ENCODE results near the gene WNT16. TPM values are rescaled to one million over a fixed set of nuclear protein-coding genes. Genes with fewer than 3 reads are reported as not detected.

Gene WNT16
- total and polyA plus RNA-seq, 12 donors: 0.06 to 0.19 (median 0.09) TPM; not detected in 4

DNA sequence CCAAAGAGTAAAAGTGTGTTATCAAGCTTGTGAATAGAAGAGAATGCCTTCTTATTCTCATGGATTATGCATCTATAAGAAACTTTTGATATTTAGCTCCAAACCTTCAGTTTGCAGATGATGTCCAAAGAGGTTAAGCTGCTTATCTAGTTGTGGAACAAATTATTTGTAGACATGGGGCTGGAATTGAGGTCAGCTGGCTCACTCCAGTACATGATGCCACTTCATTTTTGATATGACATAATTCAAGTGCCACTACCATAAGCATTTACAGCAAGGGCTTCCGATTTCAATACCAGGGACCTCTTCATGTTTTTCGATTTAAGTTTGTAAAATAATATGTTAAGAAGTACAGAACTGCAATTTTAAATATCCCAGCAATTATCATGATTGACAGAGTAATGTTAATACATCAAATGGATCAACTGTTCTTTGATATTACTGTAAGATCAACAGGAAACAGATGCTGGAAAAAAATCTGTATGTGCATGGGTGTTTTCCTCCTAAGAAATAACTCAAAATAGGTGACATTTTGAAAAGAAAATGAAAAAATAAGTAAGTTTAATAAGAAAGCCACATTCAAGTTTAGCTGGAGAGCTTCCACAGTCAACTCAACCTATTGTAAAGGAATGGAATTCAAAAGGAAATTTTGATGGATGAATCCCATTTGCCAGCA, 54.6 kb downstream of the WNT16 start:
- 70 to 91% (median 82%) methylated on average over 2 of the region's 2 CpGs for WGBS, 4 donors
- intact Hi-C loops (cut with DNase I): no loop called here
- TF ChIP-seq CTCF (IDR thresholded peaks at IDR 0.05) (no peak), POLR2A (IDR thresholded peaks at IDR 0.05) (no peak)
- Histone ChIP-seq H3K36me3 (replicated peaks in 1 of 2) (no peaks in the 10 kb centered on the region), H3K27me3 (no peaks in the 10 kb centered on the region), H3K27ac (no peak overlapping the region), H3K4me3 (no peak overlapping the region), H3K9me3 (replicated peaks in 1 of 3) (no peaks in the 10 kb centered on the region), H3K4me1 (replicated peaks in 1 of 2) (peaks cover 4 to 31% of the 10 kb centered on the region in 2 donors)
- no peak for DNase-seq

GRCh38 chr7:121384265-121384664, 55.5 kb downstream of the WNT16 start:
- WGBS, 4 donors: 48 to 57% (median 50%) methylated on average over 2 of the region's 2 CpGs
- DNase-seq: peak in 1 of 7 donors; percentile 10
- Histone ChIP-seq H3K4me3 (no peak overlapping the region), H3K36me3 (replicated peaks in 1 of 2) (no peaks in the 10 kb centered on the region), H3K4me1 (replicated peaks in 1 of 2) (peaks cover 4 to 31% of the 10 kb centered on the region in 2 donors), H3K27me3 (no peaks in the 10 kb centered on the region), H3K27ac (peak overlapping the region in 1 of 5 donors; percentile 2), H3K9me3 (replicated peaks in 1 of 3) (no peaks in the 10 kb centered on the region)
- intact Hi-C loops (cut with DNase I): no loop called here
- TF ChIP-seq POLR2A (IDR thresholded peaks at IDR 0.05) (no peak), CTCF (IDR thresholded peaks at IDR 0.05) (no peak)

DNA sequence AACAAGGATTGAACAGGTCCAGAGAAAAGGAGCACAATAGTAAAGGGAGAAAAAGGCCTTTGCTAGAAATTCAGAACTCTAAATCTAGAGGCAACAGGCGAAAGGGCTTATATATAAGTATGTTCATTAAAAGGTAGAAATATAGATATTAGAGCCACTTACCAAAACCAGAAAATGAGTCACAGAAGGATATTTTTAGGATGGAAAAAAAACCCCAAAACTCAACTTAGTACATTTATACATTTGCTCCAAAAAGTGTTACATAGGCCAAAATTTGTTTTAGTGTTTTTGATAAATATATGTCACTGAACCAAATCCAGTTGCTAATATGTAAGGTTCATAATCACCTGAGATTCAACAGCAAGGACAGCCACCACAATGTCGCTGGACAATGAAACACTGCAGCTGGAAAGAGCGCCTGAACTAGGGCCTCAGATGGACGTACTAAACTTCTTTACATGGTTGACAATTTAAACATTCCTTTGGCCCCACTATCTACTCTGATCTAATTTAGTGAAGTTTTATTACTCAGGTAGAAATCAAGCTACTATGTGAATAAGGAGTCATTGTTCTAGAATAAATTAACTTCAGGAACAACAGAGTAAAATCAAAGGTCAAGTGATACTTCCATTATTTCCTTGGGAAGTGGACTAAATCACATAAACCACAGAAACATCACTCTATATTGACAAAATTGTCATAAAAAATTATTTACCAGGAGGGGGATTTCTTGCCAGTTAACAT, 56.4 kb downstream of the WNT16 start:
- intact Hi-C loops (cut with DNase I): no loop called here

More for the DNA sequence above, 56.4 kb downstream of the WNT16 start:
- Histone ChIP-seq H3K9me3 (replicated peaks in 1 of 3) (no peaks in the 10 kb centered on the region), H3K4me1 (replicated peaks in 1 of 2) (peaks cover 4 to 31% of the 10 kb centered on the region in 2 donors), H3K4me3 (no peak overlapping the region), H3K27ac (no peak overlapping the region), H3K27me3 (no peaks in the 10 kb centered on the region), H3K36me3 (replicated peaks in 1 of 2) (no peaks in the 10 kb centered on the region)
- 95 to 97% (median 97%) methylated on average over 4 of the region's 4 CpGs for WGBS, 4 donors
- TF ChIP-seq CTCF (IDR thresholded peaks at IDR 0.05) (no peak), POLR2A (IDR thresholded peaks at IDR 0.05) (no peak)
- no peak for DNase-seq

All from adrenal gland (tissue), 12 donors.